LNCAP (cell line): ENCODE data around the gene GRPR.

Experiments used
- CTCF ChIP-seq: fragments of 450-650 bp; IDR thresholded peaks from 2 replicates; pipeline ENCODE4 v1.5.1; 2017; ENCODE audit warnings: mild to moderate bottlenecking

Gene GRPR

GRCh38 chrX:16096141-16096540, 27.2 kb upstream of the GRPR start:
- TF ChIP-seq CTCF = no peak

GRCh38 chrX:16100673-16101072, 22.7 kb upstream of the GRPR start:
- TF ChIP-seq CTCF = no peak

- no peak for TF ChIP-seq CTCF
Observed at GRCh38 chrX:16101581-16101980, 21.8 kb upstream of the GRPR start.

- no peak for TF ChIP-seq CTCF
Observed at GRCh38 chrX:16103625-16104024, 19.7 kb upstream of the GRPR start.

GRCh38 chrX:16112428-16112827, 10.9 kb upstream of the GRPR start:
- no peak for TF ChIP-seq CTCF

- TF ChIP-seq CTCF = no peak
Observed at GRCh38 chrX:16113978-16114565, 9.3 kb upstream of the GRPR start.

- TF ChIP-seq CTCF = no peak
Observed at GRCh38 chrX:16114611-16115010, 8.8 kb upstream of the GRPR start.
